WTC11 (cell line): Measurements from ENCODE around the gene TSPAN18.

Source experiments
- NR2C2 ChIP-seq: sonication (generic); formaldehyde crosslinking; IDR thresholded peaks from 2 replicates; pipeline ENCODE4 v1.8.0; 2022; ENCODE audit warnings: mild to moderate bottlenecking, missing genetic modification reagents
- ZNF263 ChIP-seq: sonication (generic); formaldehyde crosslinking; IDR thresholded peaks from 2 replicates; pipeline ENCODE4 v1.8.1; 2022; ENCODE audit warnings: low read depth, mild to moderate bottlenecking, moderate library complexity, missing genetic modification reagents

DNA sequence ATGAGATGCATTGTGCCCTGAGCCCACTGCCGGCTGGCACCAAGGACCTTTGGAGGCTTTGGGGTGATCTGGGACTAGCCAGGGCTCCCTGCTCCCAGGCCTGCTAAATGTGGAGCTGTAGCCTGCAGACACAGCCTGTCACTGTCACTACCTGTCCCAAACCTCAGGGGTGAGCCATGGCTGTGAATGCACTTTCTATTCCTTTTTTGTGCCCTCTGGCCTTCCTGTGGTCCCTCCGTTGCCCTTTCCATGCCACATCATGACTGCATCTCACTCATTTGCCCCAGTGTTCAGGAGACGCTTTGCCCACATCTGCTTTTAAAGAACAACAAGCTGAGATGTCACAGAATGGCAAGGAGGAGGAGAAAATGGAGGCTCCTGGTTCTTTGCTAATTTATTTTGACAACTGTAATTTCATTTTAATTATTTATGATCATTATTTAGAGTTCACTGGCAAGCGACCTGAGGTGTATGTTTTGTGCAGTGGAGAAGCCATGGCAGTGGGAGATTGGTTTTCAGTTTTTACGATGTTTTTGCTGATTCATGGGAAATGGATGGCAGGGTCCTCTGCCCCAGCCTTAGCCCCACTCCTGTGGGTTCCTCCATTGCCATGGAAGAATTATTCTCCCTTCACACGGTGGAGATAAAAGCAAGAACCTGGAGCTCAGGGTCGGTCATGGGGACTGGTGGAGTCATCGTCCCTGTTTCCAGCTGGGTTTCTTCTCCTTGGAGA is 69.2 kb downstream of the TSPAN18 start:
- TF ChIP-seq ZNF263 (CRISPR knock-in tag) (no peak), NR2C2 (no peak)
